ENCODE data around the gene SLC25A26.

- TF ChIP-seq ZNF274 (IDR thresholded peaks at IDR 0.05; ENCODE audit: low read depth, low read length) = no peak
- TF ChIP-seq YY1 (IDR thresholded peaks at IDR 0.05; ENCODE audit: insufficient read depth, insufficient read length) = no peak
- no peak for TF ChIP-seq SUZ12 (IDR thresholded peaks at IDR 0.05; ENCODE audit: extremely low read depth, insufficient read depth, insufficient read length)
Measured at GRCh38 chr3:66335671-66336070, 114.9 kb downstream of the SLC25A26 start.
